ENCODE results near the gene PTP4A2. TPM values are rescaled to one million over a fixed set of nuclear protein-coding genes. Genes with fewer than 3 reads are reported as not detected.

PTP4A2 gene
- total and polyA plus RNA-seq, 10 of the 15 experiments (the other 5 are each of a cell fraction or from before 2014, with no cell fraction given): 180 to 909 (median 375) TPM

- TF ChIP-seq HSF1 (IDR thresholded peaks at IDR 0.05; ENCODE audit: low read depth, low read length): no peak
- no peak for TF ChIP-seq CEBPZ (IDR thresholded peaks at IDR 0.05; ENCODE audit: low read depth, low read length)
- TF ChIP-seq ZNF687 (IDR thresholded peaks at IDR 0.05): no peak
- TF ChIP-seq POLR2AphosphoS5 (IDR thresholded peaks at IDR 0.05; ENCODE audit: low read length): peak; percentile 76
- TF ChIP-seq SMAD1 (IDR thresholded peaks at IDR 0.05; ENCODE audit: low read depth, partially characterized antibody): peak; percentile 78
- no peak for TF ChIP-seq PML (IDR thresholded peaks at IDR 0.05; ENCODE audit: low read length)
- TF ChIP-seq POU2F2 (IDR thresholded peaks at IDR 0.05; ENCODE audit: borderline replicate concordance, low read depth, low read length): 0 out of 3 replicates have a peak, but pooled peaks have one; percentile 31
- no peak for TF ChIP-seq PAX5 (IDR thresholded peaks at IDR 0.05; ENCODE audit: borderline replicate concordance, low read depth, low read length)
- TF ChIP-seq IRF5 (IDR thresholded peaks at IDR 0.05; ENCODE audit: borderline replicate concordance): 0 out of 2 replicates have a peak, but pooled peaks have one; percentile 49
- no peak for TF ChIP-seq MTA3 (IDR thresholded peaks at IDR 0.05; ENCODE audit: borderline replicate concordance, low read length)
- TF ChIP-seq PBX3 (IDR thresholded peaks at IDR 0.05; ENCODE audit: insufficient replicate concordance, low read depth, low read length): peak; percentile 2
- no peak for TF ChIP-seq FOXK2 (IDR thresholded peaks at IDR 0.05)
- TF ChIP-seq JUNB (IDR thresholded peaks at IDR 0.05): no peak
- TF ChIP-seq CREM (IDR thresholded peaks at IDR 0.05; ENCODE audit: low read depth): no peak
These were observed 626 bp downstream of the PTP4A2 start (continued) for GRCh38 chr1:31937300-31938183.

Data from GM12878 (cell line).